ENCODE data around the gene USP32. TPM values are rescaled to one million over a fixed set of nuclear protein-coding genes. Genes with fewer than 3 reads are reported as not detected.
"Not testable (repeated sequence)": the region's sequence is repeated elsewhere in the genome, so short reads cannot be mapped to it uniquely, and the experiment has no call there.

Gene USP32
- total and polyA plus RNA-seq, 2 donors (not counting 1 experiment from before 2014, with no cell fraction given), result 7.7 to 48.8 TPM

GRCh38 chr17:60180380-60180779 lies 211.6 kb downstream of the USP32 start:
- H4K20me1 ChIP-seq (ENCODE audit: control insufficient read depth, insufficient read depth, low read length, poor library complexity, severe bottlenecking); H3K27me3 ChIP-seq (replicated peaks in 1 of 4; ENCODE audit: control extremely low read depth in 1 of 4, control insufficient read depth in 3 of 4, insufficient read depth in 4 of 4, low read length in 3 of 4); H3K4me1 Mint-ChIP-seq; H3K4me3 ChIP-seq (ENCODE audit: control extremely low read depth in 1 of 5, extremely low read depth in 1 of 5, insufficient read depth in 1 of 5, low read depth in 2 of 5, low read length in 4 of 5); intact Hi-C loops (cut with micrococcal nuclease); H3K4me1 ChIP-seq (ENCODE audit: control insufficient read depth in 2 of 2, insufficient read depth in 2 of 2, low read length in 2 of 2); H3K9me3 ChIP-seq (ENCODE audit: control extremely low read depth in 1 of 3, control insufficient read depth in 2 of 3, insufficient read depth in 1 of 3, low read length in 2 of 3); H2AFZ ChIP-seq (ENCODE audit: insufficient read depth, low read depth, low read length, poor library complexity, severe bottlenecking); H3K79me2 ChIP-seq (ENCODE audit: control insufficient read depth, insufficient read depth, low read length); H3K27ac Mint-ChIP-seq; H3K4me3 Mint-ChIP-seq; H3K27ac ChIP-seq (ENCODE audit: low read length in 2 of 2); CTCF ChIA-PET; H3K4me2 ChIP-seq (replicated peaks; ENCODE audit: low read depth, low read length, poor library complexity, severe bottlenecking); H3K9ac ChIP-seq (ENCODE audit: low read length); POLR2A ChIA-PET; H3K27me3 Mint-ChIP-seq; ATAC-seq (ENCODE audit: low read depth); H3K9me3 Mint-ChIP-seq (ENCODE audit: insufficient read depth); DNase-seq: not testable (repeated sequence)
- no CpG with 5 or more reads among the region's 1 CpG for WGBS (ENCODE audit: insufficient coverage)
- peaks cover 0 to 46% of the 10 kb centered on the region in 2 experiments for H3K36me3 ChIP-seq (replicated peaks in 1 of 2; ENCODE audit: control extremely low read depth in 1 of 2, control insufficient read depth in 1 of 2, extremely low read depth in 1 of 2, insufficient read depth in 2 of 2, low read length in 1 of 2)

GRCh38 chr17:60178180-60178579 lies 213.8 kb downstream of the USP32 start:
- H4K20me1 ChIP-seq (ENCODE audit: control insufficient read depth, insufficient read depth, low read length, poor library complexity, severe bottlenecking); POLR2A ChIA-PET; H3K4me1 ChIP-seq (ENCODE audit: control insufficient read depth in 2 of 2, insufficient read depth in 2 of 2, low read length in 2 of 2); H3K4me2 ChIP-seq (replicated peaks; ENCODE audit: low read depth, low read length, poor library complexity, severe bottlenecking); DNase-seq; H2AFZ ChIP-seq (ENCODE audit: insufficient read depth, low read depth, low read length, poor library complexity, severe bottlenecking); H3K4me1 Mint-ChIP-seq; H3K79me2 ChIP-seq (ENCODE audit: control insufficient read depth, insufficient read depth, low read length); H3K27ac Mint-ChIP-seq; H3K27me3 ChIP-seq (replicated peaks in 1 of 4; ENCODE audit: control extremely low read depth in 1 of 4, control insufficient read depth in 3 of 4, insufficient read depth in 4 of 4, low read length in 3 of 4); H3K27me3 Mint-ChIP-seq; H3K9ac ChIP-seq (ENCODE audit: low read length); H3K9me3 Mint-ChIP-seq (ENCODE audit: insufficient read depth); intact Hi-C loops (cut with micrococcal nuclease); H3K4me3 ChIP-seq (ENCODE audit: control extremely low read depth in 1 of 5, extremely low read depth in 1 of 5, insufficient read depth in 1 of 5, low read depth in 2 of 5, low read length in 4 of 5); ATAC-seq (ENCODE audit: low read depth); H3K27ac ChIP-seq (ENCODE audit: low read length in 2 of 2); H3K4me3 Mint-ChIP-seq; CTCF ChIA-PET; H3K9me3 ChIP-seq (ENCODE audit: control extremely low read depth in 1 of 3, control insufficient read depth in 2 of 3, insufficient read depth in 1 of 3, low read length in 2 of 3): not testable (repeated sequence)
- no CpG with 5 or more reads among the region's 2 CpGs for WGBS (ENCODE audit: insufficient coverage)
- H3K36me3 ChIP-seq (replicated peaks in 1 of 2; ENCODE audit: control extremely low read depth in 1 of 2, control insufficient read depth in 1 of 2, extremely low read depth in 1 of 2, insufficient read depth in 2 of 2, low read length in 1 of 2), result peaks cover 0 to 35% of the 10 kb centered on the region in 2 experiments

GRCh38 chr17:60176763-60177162 lies 215.2 kb downstream of the USP32 start:
- not testable (repeated sequence) for H3K27me3 ChIP-seq (replicated peaks in 1 of 4; ENCODE audit: control extremely low read depth in 1 of 4, control insufficient read depth in 3 of 4, insufficient read depth in 4 of 4, low read length in 3 of 4)

GRCh38 chr17:60174767-60175166 lies 217.2 kb downstream of the USP32 start:
- H3K9me3 Mint-ChIP-seq (ENCODE audit: insufficient read depth); H3K4me3 ChIP-seq (ENCODE audit: control extremely low read depth in 1 of 5, extremely low read depth in 1 of 5, insufficient read depth in 1 of 5, low read depth in 2 of 5, low read length in 4 of 5); H3K27ac ChIP-seq (ENCODE audit: low read length in 2 of 2); H3K4me2 ChIP-seq (replicated peaks; ENCODE audit: low read depth, low read length, poor library complexity, severe bottlenecking); intact Hi-C loops (cut with micrococcal nuclease); H2AFZ ChIP-seq (ENCODE audit: insufficient read depth, low read depth, low read length, poor library complexity, severe bottlenecking); H3K79me2 ChIP-seq (ENCODE audit: control insufficient read depth, insufficient read depth, low read length); H3K4me1 Mint-ChIP-seq; DNase-seq; H3K27me3 ChIP-seq (replicated peaks in 1 of 4; ENCODE audit: control extremely low read depth in 1 of 4, control insufficient read depth in 3 of 4, insufficient read depth in 4 of 4, low read length in 3 of 4); H3K9me3 ChIP-seq (ENCODE audit: control extremely low read depth in 1 of 3, control insufficient read depth in 2 of 3, insufficient read depth in 1 of 3, low read length in 2 of 3); H3K4me3 Mint-ChIP-seq; H4K20me1 ChIP-seq (ENCODE audit: control insufficient read depth, insufficient read depth, low read length, poor library complexity, severe bottlenecking); H3K4me1 ChIP-seq (ENCODE audit: control insufficient read depth in 2 of 2, insufficient read depth in 2 of 2, low read length in 2 of 2); POLR2A ChIA-PET; H3K27me3 Mint-ChIP-seq; ATAC-seq (ENCODE audit: low read depth); H3K27ac Mint-ChIP-seq; H3K9ac ChIP-seq (ENCODE audit: low read length): not testable (repeated sequence)
- peaks cover 0 to 19% of the 10 kb centered on the region in 2 experiments for H3K36me3 ChIP-seq (replicated peaks in 1 of 2; ENCODE audit: control extremely low read depth in 1 of 2, control insufficient read depth in 1 of 2, extremely low read depth in 1 of 2, insufficient read depth in 2 of 2, low read length in 1 of 2)
- 98% methylated on average over 3 of the region's 6 CpGs for WGBS (ENCODE audit: insufficient coverage)
- CTCF ChIA-PET, result interaction anchor here (1.2 kb wide), 1 partner anchor 56 kb away, joined by 4 read pairs; no protein-coding TSS in a partner anchor

More at GRCh38 chr17:60176763-60177162, 215.2 kb downstream of the USP32 start:
- CTCF ChIA-PET; ATAC-seq (ENCODE audit: low read depth); H3K4me1 Mint-ChIP-seq; POLR2A ChIA-PET; H3K9me3 ChIP-seq (ENCODE audit: control extremely low read depth in 1 of 3, control insufficient read depth in 2 of 3, insufficient read depth in 1 of 3, low read length in 2 of 3); H3K27me3 Mint-ChIP-seq; DNase-seq; H3K4me1 ChIP-seq (ENCODE audit: control insufficient read depth in 2 of 2, insufficient read depth in 2 of 2, low read length in 2 of 2); H3K9ac ChIP-seq (ENCODE audit: low read length); H3K4me3 Mint-ChIP-seq; H3K27ac Mint-ChIP-seq; intact Hi-C loops (cut with micrococcal nuclease); H3K4me2 ChIP-seq (replicated peaks; ENCODE audit: low read depth, low read length, poor library complexity, severe bottlenecking); H3K79me2 ChIP-seq (ENCODE audit: control insufficient read depth, insufficient read depth, low read length); H3K4me3 ChIP-seq (ENCODE audit: control extremely low read depth in 1 of 5, extremely low read depth in 1 of 5, insufficient read depth in 1 of 5, low read depth in 2 of 5, low read length in 4 of 5); H3K9me3 Mint-ChIP-seq (ENCODE audit: insufficient read depth); H2AFZ ChIP-seq (ENCODE audit: insufficient read depth, low read depth, low read length, poor library complexity, severe bottlenecking); H4K20me1 ChIP-seq (ENCODE audit: control insufficient read depth, insufficient read depth, low read length, poor library complexity, severe bottlenecking); H3K27ac ChIP-seq (ENCODE audit: low read length in 2 of 2): not testable (repeated sequence)
- WGBS (ENCODE audit: insufficient coverage), result 100% methylated on average over 4 of the region's 5 CpGs
- H3K36me3 ChIP-seq (replicated peaks in 1 of 2; ENCODE audit: control extremely low read depth in 1 of 2, control insufficient read depth in 1 of 2, extremely low read depth in 1 of 2, insufficient read depth in 2 of 2, low read length in 1 of 2), result peaks cover 0 to 32% of the 10 kb centered on the region in 2 experiments

Measured in B cell (primary cell).